ENCODE measurements around the gene SDR42E2. TPM values are rescaled to one million over a fixed set of nuclear protein-coding genes. Genes with fewer than 3 reads are reported as not detected.
A peak's percentile ranks its signal among the peaks of the same experiment; 100 is the strongest.
"Not testable (repeated sequence)": the region's sequence is repeated elsewhere in the genome, so short reads cannot be mapped to it uniquely, and the experiment has no call there.

Gene SDR42E2
- total RNA-seq, 2 donors from 2014 or later, result not detected

GRCh38 chr16:22194707-22195444, 32.6 kb downstream of the SDR42E2 start:
- no peak for TF ChIP-seq POLR2AphosphoS5 (IDR thresholded peaks at IDR 0.05)
- no peak for TF ChIP-seq CTCF (IDR thresholded peaks at IDR 0.05)
- TF ChIP-seq POLR2A (IDR thresholded peaks at IDR 0.05), result no peak
- intact Hi-C loops (cut with DNase I), result loop anchor here (2.0 to 10.0 kb wide), 4 partner anchors 102 to 680 kb away; partner anchors contain the start of genes CDR2 and POLR3E
- Histone ChIP-seq H3K4me1 (replicated peaks) (peaks cover 7% of the 10 kb centered on the region), H3K4me3 (no peak overlapping the region), H3K27me3 (replicated peaks; ENCODE audit: insufficient read depth) (no peaks in the 10 kb centered on the region), H3K27ac (peak overlapping the region in 1 of 2 donors; percentile 81), H3K36me3 (no peaks in the 10 kb centered on the region), H3K9me3 (no peaks in the 10 kb centered on the region)
- DNase-seq (ENCODE audit: low spot score), result no peak
- WGBS, result 81% methylated on average over 9 of the region's 9 CpGs

GRCh38 chr16:22195445-22195694, 33.1 kb downstream of the SDR42E2 start:
- TF ChIP-seq POLR2AphosphoS5 (IDR thresholded peaks at IDR 0.05) (no peak), POLR2A (IDR thresholded peaks at IDR 0.05) (no peak), CTCF (IDR thresholded peaks at IDR 0.05) (no peak)
- no peak for DNase-seq (ENCODE audit: low spot score)
- peak overlapping the region; percentile 77 to 81 for H3K27ac ChIP-seq
- no peaks in the 10 kb centered on the region for H3K27me3 ChIP-seq (replicated peaks; ENCODE audit: insufficient read depth)
- intact Hi-C loops (cut with DNase I), result loop anchor here (2.0 to 10.0 kb wide), 3 partner anchors 101 to 681 kb away; partner anchors contain the start of gene POLR3E
- H3K9me3 ChIP-seq, result no peaks in the 10 kb centered on the region
- peak overlapping the region in 1 of 2 donors; percentile 39 for H3K4me3 ChIP-seq
- H3K36me3 ChIP-seq, result no peaks in the 10 kb centered on the region
- H3K4me1 ChIP-seq (replicated peaks), result peaks cover 7% of the 10 kb centered on the region

- Histone ChIP-seq H3K36me3 (no peaks in the 10 kb centered on the region), H3K4me1 (replicated peaks) (peaks cover 7% of the 10 kb centered on the region), H3K27ac (peak overlapping the region; percentile 77 to 81), H3K9me3 (no peaks in the 10 kb centered on the region), H3K4me3 (peak overlapping the region; percentile 32 to 39), H3K27me3 (replicated peaks; ENCODE audit: insufficient read depth) (no peaks in the 10 kb centered on the region)
- intact Hi-C loops (cut with DNase I), result loop anchor here (2.0 to 10.0 kb wide), 3 partner anchors 101 to 681 kb away; partner anchors contain the start of gene POLR3E
- TF ChIP-seq CTCF (IDR thresholded peaks at IDR 0.05), result peak; percentile 88 to 96 (median 92)
- TF ChIP-seq POLR2AphosphoS5 (IDR thresholded peaks at IDR 0.05), result peak; percentile 96
- peak; percentile 20 for TF ChIP-seq POLR2A (IDR thresholded peaks at IDR 0.05)
- 2% methylated on average over 39 of the region's 39 CpGs for WGBS
- peak; percentile 92 for DNase-seq (ENCODE audit: low spot score)
Measured at GRCh38 chr16:22195695-22196558, 33.6 kb downstream of the SDR42E2 start.

- not testable (repeated sequence) for H3K27ac ChIP-seq; H3K9me3 ChIP-seq; H3K27me3 ChIP-seq (replicated peaks; ENCODE audit: insufficient read depth); H3K36me3 ChIP-seq; H3K4me1 ChIP-seq (replicated peaks); DNase-seq (ENCODE audit: low spot score)
- WGBS, result 43% methylated on average over 20 of the region's 20 CpGs
- intact Hi-C loops (cut with DNase I), result loop anchor here (10.0 kb wide), 2 partner anchors 478 to 682 kb away; no protein-coding TSS in a partner anchor
- peak overlapping the region in 1 of 2 donors; percentile 32 for H3K4me3 ChIP-seq
Measured at GRCh38 chr16:22196559-22197168, 34.4 kb downstream of the SDR42E2 start.
